Spleen (tissue), 11 donors: ENCODE measurements around the gene AGBL1. TPM values are rescaled to one million over a fixed set of nuclear protein-coding genes. Genes with fewer than 3 reads are reported as not detected.

Source experiments
- DNase-seq: peaks from one replicate; pipeline ENCODE4 v3.0.0-alpha.2; 2020
- H3K27ac ChIP-seq, 8 donors: fragments of 200-600 bp; sonication (generic) in 7 of 8; 1 replicate in 4 of 8; 2 replicates in 4 of 8; pipeline versions ENCODE4 v1.5.0 to v1.8.0; 2016 to 2021; ENCODE audit warnings: inconsistent platforms in 4 of 8, mild to moderate bottlenecking in 4 of 8, moderate library complexity in 1 of 8
- H3K27me3 ChIP-seq, 7 donors: fragments of 200-600 bp; sonication (generic) in 6 of 7; replicated peaks in 1 of 7; 1 replicate in 4 of 7; 2 replicates in 3 of 7; pipeline versions ENCODE4 v1.5.0 to v1.8.0; 2016 to 2021; ENCODE audit warnings: inconsistent platforms in 3 of 7, mild to moderate bottlenecking in 1 of 7
- H3K36me3 ChIP-seq, 6 donors: fragments of 200-600 bp; sonication (generic) in 5 of 6; 1 replicate in 4 of 6; 2 replicates in 2 of 6; pipeline versions ENCODE4 v1.5.0 to v1.8.0; 2016 to 2021; ENCODE audit warnings: inconsistent platforms in 2 of 6
- H3K4me1 ChIP-seq, 6 donors: fragments of 200-600 bp; sonication (generic) in 5 of 6; 1 replicate in 3 of 6; 2 replicates in 3 of 6; pipeline versions ENCODE4 v1.5.0 to v1.8.0; 2016 to 2021; ENCODE audit warnings: inconsistent platforms in 3 of 6
- H3K4me3 ChIP-seq, 8 donors: fragments of 200-600 bp; sonication (generic) in 7 of 8; 1 replicate in 4 of 8; 2 replicates in 4 of 8; pipeline versions ENCODE4 v1.5.0 to v1.8.0; 2016 to 2021; ENCODE audit warnings: inconsistent platforms in 4 of 8, mild to moderate bottlenecking in 4 of 8, moderate library complexity in 2 of 8
- H3K9me3 ChIP-seq, 8 donors: fragments of 200-600 bp; sonication (generic) in 7 of 8; 1 replicate in 4 of 8; 2 replicates in 4 of 8; pipeline versions ENCODE4 v1.5.0 to v1.8.0; 2016 to 2021; ENCODE audit warnings: inconsistent platforms in 4 of 8
- CTCF ChIP-seq, 11 experiments: fragments of 200-600 bp in 7 of 11; fragments of 450-650 bp in 4 of 11; sonication (generic) in 4 of 11; IDR thresholded peaks in 8 of 11; conservative IDR thresholded peaks in 3 of 11; 1 replicate in 7 of 11; 2 replicates in 4 of 11; pipeline versions ENCODE4 v1.4.0 to v1.8.0; 2016 to 2021; ENCODE audit warnings: antibody characterized with exemption in 11 of 11, inconsistent platforms in 4 of 11, mild to moderate bottlenecking in 1 of 11
- POLR2A ChIP-seq, 3 donors: fragments of 450-650 bp; IDR thresholded peaks; one replicate each; pipeline ENCODE4 v1.5.1; 2017; ENCODE audit warnings: antibody characterized with exemption in 3 of 3, mild to moderate bottlenecking in 1 of 3
- POLR2AphosphoS5 ChIP-seq, 3 donors: sonication (generic); formaldehyde crosslinking; IDR thresholded peaks; one replicate each; pipeline ENCODE4 v1.5.1; 2017; ENCODE audit warnings: antibody characterized with exemption in 3 of 3
- WGBS, 5 donors: extraction: QIAGEN DNeasy Blood & Tissue Kit in 3 of 5; methylation state at CpG; one replicate each; pipeline versions ENCODE4 v1.1.5 to v1.1.7; 2013 to 2018; 5-methylcytosine and 5-hydroxymethylcytosine counted together
- intact Hi-C: fragments of 100-400 bp; cut with DNase I; formaldehyde crosslinking; loops from one replicate; pipeline ENCODE4 v1.15.0; 2023; ENCODE audit warnings: low total_unique reads
- polyA plus RNA-seq, 3 donors: library from polyadenylated mRNA; stranded (reverse); fragments of 200-250 nt; gene quantifications; one replicate each; pipeline ENCODE4 v1.2.1, GENCODE V29; 2013
- total RNA-seq, 7 donors: library from RNA; depleted of rRNA in 3 of 7; stranded (reverse); fragments of >200 nt in 3 of 7; fragmentation: NEBNext Ultra II Directional in 4 of 7; extraction: Animal tissue kit (Norgen Biotek cat#: 25700) in 4 of 7; gene quantifications; one replicate each; pipeline versions ENCODE4 v1.1.0 to v1.2.1, GENCODE V29; 2016 to 2021
- donor health status: healthy with polysubstance abuse.
- donor health status: DM: no; HTN: no; CAD: no; lungs with moderate emphysema.
- donor health status: DM: no; HTN: no; CAD: no.
- donor health status: Bipolar disorder and iron deficiency.
- donor health status: healthy.
- donor health status: DM: no; HTN: no; CAD: no.
- donor health status: DM: yes; HTN: yes; CAD: no.

Gene AGBL1
- total and polyA plus RNA-seq, 10 donors, result not detected

DNA sequence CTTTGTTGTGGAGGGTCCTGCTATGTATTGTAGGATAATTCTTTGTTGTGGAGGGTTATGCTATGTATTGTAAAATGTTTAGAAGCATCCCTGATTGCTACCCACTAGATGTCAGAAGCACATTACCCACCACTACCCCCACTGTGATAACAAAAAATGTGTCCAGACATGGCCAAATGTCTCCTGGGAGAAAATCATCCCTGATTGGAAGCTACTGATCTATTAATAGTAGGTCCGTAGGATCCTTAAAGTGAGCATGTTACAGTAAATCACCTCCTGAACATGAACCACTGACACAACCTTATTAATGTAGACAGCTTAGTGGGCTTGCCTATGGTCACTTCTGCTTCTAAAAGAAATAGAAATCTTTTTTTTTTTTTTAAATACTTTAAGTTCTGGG is 884.6 kb downstream of the AGBL1 start:
- Histone ChIP-seq H3K27ac (no peak overlapping the region), H3K4me1 (no peaks in the 10 kb centered on the region), H3K4me3 (no peak overlapping the region), H3K27me3 (no peaks in the 10 kb centered on the region), H3K36me3 (no peaks in the 10 kb centered on the region), H3K9me3 (peaks cover 0 to 25% (median 6%) of the 10 kb centered on the region in 8 donors)
- TF ChIP-seq CTCF (IDR thresholded peaks at IDR 0.05 in 8 of 11, conservative IDR thresholded peaks at IDR 0.05 in 3 of 11) (no peak), POLR2AphosphoS5 (IDR thresholded peaks at IDR 0.05) (no peak), POLR2A (IDR thresholded peaks at IDR 0.05) (no peak)
- no peak for DNase-seq
- intact Hi-C loops, result no loop called here
- 72 to 86% (median 80%) methylated on average over 1 of the region's 1 CpG for WGBS, 5 donors

GRCh38 chr15:86968244-86968643 is 888.6 kb downstream of the AGBL1 start:
- no peak overlapping the region for H3K27ac ChIP-seq
- WGBS, 5 donors, result 69 to 75% (median 72%) methylated on average over 4 of the region's 4 CpGs
- TF ChIP-seq POLR2AphosphoS5 (IDR thresholded peaks at IDR 0.05) (no peak), POLR2A (IDR thresholded peaks at IDR 0.05) (no peak), CTCF (IDR thresholded peaks at IDR 0.05 in 8 of 11, conservative IDR thresholded peaks at IDR 0.05 in 3 of 11) (no peak)
- peaks cover 0 to 25% (median 6%) of the 10 kb centered on the region in 8 donors for H3K9me3 ChIP-seq
- H3K36me3 ChIP-seq, result no peaks in the 10 kb centered on the region
- intact Hi-C loops, result no loop called here
- no peak overlapping the region for H3K4me3 ChIP-seq
- H3K4me1 ChIP-seq, result no peaks in the 10 kb centered on the region
- DNase-seq, result no peak
- no peaks in the 10 kb centered on the region for H3K27me3 ChIP-seq

GRCh38 chr15:86969364-86969763 is 889.7 kb downstream of the AGBL1 start:
- H3K27me3 ChIP-seq, result no peaks in the 10 kb centered on the region
- DNase-seq, result no peak
- no peak overlapping the region for H3K27ac ChIP-seq
- no peaks in the 10 kb centered on the region for H3K36me3 ChIP-seq
- H3K4me3 ChIP-seq, result no peak overlapping the region
- TF ChIP-seq POLR2A (IDR thresholded peaks at IDR 0.05), result no peak
- no peak for TF ChIP-seq CTCF (IDR thresholded peaks at IDR 0.05 in 8 of 11, conservative IDR thresholded peaks at IDR 0.05 in 3 of 11)
- TF ChIP-seq POLR2AphosphoS5 (IDR thresholded peaks at IDR 0.05), result no peak
- WGBS, 5 donors, result 78 to 91% (median 82%) methylated on average over 4 of the region's 4 CpGs
- intact Hi-C loops, result no loop called here
- peaks cover 0 to 25% (median 6%) of the 10 kb centered on the region in 8 donors for H3K9me3 ChIP-seq
- no peaks in the 10 kb centered on the region for H3K4me1 ChIP-seq

DNA sequence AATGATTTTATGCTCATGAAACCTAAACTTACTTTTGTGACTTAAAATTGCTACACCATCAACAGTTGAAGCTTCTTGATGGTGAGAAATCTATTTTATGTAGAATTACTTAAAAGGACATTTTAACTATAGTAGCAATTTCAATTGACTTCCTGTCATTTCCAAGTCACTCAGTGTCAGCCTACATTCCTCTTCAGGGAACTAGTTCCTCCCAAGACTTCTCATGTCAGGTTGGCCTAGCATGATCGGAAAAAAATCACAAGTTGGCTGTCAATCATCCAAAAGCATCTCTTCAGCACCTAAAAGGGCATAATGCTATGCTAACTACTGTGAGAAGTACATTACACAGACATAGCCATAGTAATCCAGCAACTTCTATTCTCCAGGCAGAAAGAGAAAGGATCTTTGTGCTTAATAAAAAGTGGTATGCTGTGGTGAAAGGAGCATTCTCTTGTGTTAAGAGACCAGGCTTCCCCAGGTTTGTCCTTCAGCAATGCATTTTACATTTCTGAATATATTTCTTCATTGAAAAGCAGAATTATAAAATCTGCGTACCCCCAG is 893.7 kb downstream of the AGBL1 start:
- intact Hi-C loops, result no loop called here
- TF ChIP-seq CTCF (IDR thresholded peaks at IDR 0.05 in 8 of 11, conservative IDR thresholded peaks at IDR 0.05 in 3 of 11) (no peak), POLR2A (IDR thresholded peaks at IDR 0.05) (no peak), POLR2AphosphoS5 (IDR thresholded peaks at IDR 0.05) (no peak)
- Histone ChIP-seq H3K36me3 (no peaks in the 10 kb centered on the region), H3K4me1 (no peaks in the 10 kb centered on the region), H3K27ac (no peak overlapping the region), H3K27me3 (no peaks in the 10 kb centered on the region), H3K4me3 (no peak overlapping the region), H3K9me3 (peaks cover 0 to 3% (median 0%) of the 10 kb centered on the region in 8 donors)
- DNase-seq, result no peak
- 88 to 95% (median 88%) methylated on average over 2 of the region's 2 CpGs for WGBS, 5 donors
